Testis (tissue), 3 donors: Measurements from ENCODE around the gene PAK6. TPM values are rescaled to one million over a fixed set of nuclear protein-coding genes. Genes with fewer than 3 reads are reported as not detected.

Source experiments
- DNase-seq: peaks from one replicate; pipeline ENCODE4 v3.0.0-alpha.2; 2019
- H3K27ac ChIP-seq, 2 donors: fragments of 200-600 bp; sonication (generic); one replicate each; pipeline ENCODE4 v1.5.1; 2019
- H3K27me3 ChIP-seq: fragments of 200-600 bp; sonication (generic); one replicate; pipeline ENCODE4 v1.5.1; 2019
- H3K36me3 ChIP-seq: fragments of 200-600 bp; sonication (generic); one replicate; pipeline ENCODE4 v1.5.1; 2017; ENCODE audit warnings: low read depth; ENCODE audit errors: missing control alignments
- H3K4me1 ChIP-seq: fragments of 200-600 bp; sonication (generic); one replicate; pipeline ENCODE4 v1.5.1; 2019
- H3K4me3 ChIP-seq, 2 donors: fragments of 200-600 bp; sonication (generic); one replicate each; pipeline ENCODE4 v1.5.1; 2017 to 2019
- H3K9me3 ChIP-seq: fragments of 200-600 bp; sonication (generic); one replicate; pipeline ENCODE4 v1.5.1; 2017
- CTCF ChIP-seq, 3 experiments: fragments of 450-650 bp in 2 of 3; fragments of 200-600 bp in 1 of 3; sonication (generic) in 1 of 3; IDR thresholded peaks; one replicate each; pipeline ENCODE4 v1.5.1; 2016 to 2019; ENCODE audit warnings: antibody characterized with exemption in 3 of 3, mild to moderate bottlenecking in 2 of 3, moderate library complexity in 1 of 3
- POLR2A ChIP-seq: fragments of 450-650 bp; IDR thresholded peaks from one replicate; pipeline ENCODE4 v1.6.1; 2017; ENCODE audit warnings: antibody characterized with exemption, mild to moderate bottlenecking, moderate library complexity
- WGBS, 2 donors: methylation state at CpG; one replicate each; pipeline ENCODE4 v1.1.5; 2018; 5-methylcytosine and 5-hydroxymethylcytosine counted together
- intact Hi-C: fragments of 100-400 bp; cut with DNase I; formaldehyde crosslinking; loops from one replicate; pipeline ENCODE4 v1.15.1; 2023; ENCODE audit warnings: low total_unique reads
- polyA plus RNA-seq: library from polyadenylated mRNA; stranded (reverse); fragments of 350-450 nt; fragmentation: Illumina TruSeq; extraction: RNeasy Lipid Tissue Mini Kit (QIAGEN cat#74804); gene quantifications from one replicate; pipeline ENCODE4 v1.2.3, GENCODE V29; 2014; ENCODE audit warnings: low read depth, low replicate concordance; ENCODE audit not compliant: insufficient read depth
- total RNA-seq, 2 donors: library from RNA; depleted of rRNA; stranded (reverse); fragments of >200 nt; gene quantifications; one replicate each; pipeline ENCODE4 v1.2.3, GENCODE V29; 2016

Gene PAK6
- total and polyA plus RNA-seq, 3 donors from 2014 or later: 47.4 to 245 (median 140) TPM

DNA sequence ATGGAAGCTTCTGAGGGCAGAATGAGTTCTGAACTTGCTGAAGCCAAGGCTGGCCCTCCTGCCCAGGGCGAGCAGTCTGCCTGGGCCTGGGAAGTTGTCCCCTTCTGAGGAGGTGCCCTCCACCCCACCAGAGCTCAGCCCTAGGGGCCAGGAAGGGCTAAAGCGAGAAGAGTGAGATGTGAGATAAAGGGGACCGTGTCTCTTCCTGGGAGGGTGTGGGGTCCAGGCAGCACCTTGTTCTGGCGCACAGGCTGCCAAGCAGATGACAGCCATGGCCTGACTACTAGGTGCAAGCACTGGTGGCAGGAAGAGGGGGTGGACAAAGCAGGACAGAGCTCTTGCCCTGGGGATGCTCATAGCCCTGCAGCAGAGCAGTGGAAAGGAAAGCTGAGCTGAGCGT lies 3.7 kb downstream of the PAK6 start:
- no peak for DNase-seq
- Histone ChIP-seq H3K9me3 (no peaks in the 10 kb centered on the region), H3K27me3 (no peaks in the 10 kb centered on the region), H3K36me3 (no peaks in the 10 kb centered on the region), H3K27ac (no peak overlapping the region), H3K4me3 (no peak overlapping the region), H3K4me1 (peaks cover 17% of the 10 kb centered on the region)
- WGBS, 2 donors: 93 to 100% methylated on average over 3 to 5 of the region's 5 CpGs
- intact Hi-C loops: no loop called here
- TF ChIP-seq POLR2A (no peak), CTCF (IDR thresholded peaks at IDR 0.05) (no peak)

GRCh38 chr15:40243126-40243810 lies 4.4 kb downstream of the PAK6 start:
- no peak for TF ChIP-seq CTCF (IDR thresholded peaks at IDR 0.05)
- no peak for TF ChIP-seq POLR2A
- intact Hi-C loops: no loop called here

GRCh38 chr15:40244961-40245523 lies 6.2 kb downstream of the PAK6 start:
- no peaks in the 10 kb centered on the region for H3K36me3 ChIP-seq
- peak; percentile 7 for DNase-seq
- H3K4me3 ChIP-seq: no peak overlapping the region
- whole genome bisulfite sequencing, 2 donors: 75 to 89% methylated on average over 5 of the region's 5 CpGs
- peaks cover under 1% of the 10 kb centered on the region for H3K4me1 ChIP-seq
- H3K27me3 ChIP-seq: no peaks in the 10 kb centered on the region
- no peaks in the 10 kb centered on the region for H3K9me3 ChIP-seq
- H3K27ac ChIP-seq: no peak overlapping the region
- TF ChIP-seq POLR2A: no peak
- no peak for TF ChIP-seq CTCF (IDR thresholded peaks at IDR 0.05)
- intact Hi-C loops: no loop called here

More at GRCh38 chr15:40243126-40243810, 4.4 kb downstream of the PAK6 start:
- peaks cover 15% of the 10 kb centered on the region for H3K4me1 ChIP-seq
- H3K27me3 ChIP-seq: no peaks in the 10 kb centered on the region
- peak; percentile 6 for DNase-seq
- H3K4me3 ChIP-seq: no peak overlapping the region
- H3K27ac ChIP-seq: no peak overlapping the region
- H3K36me3 ChIP-seq: no peaks in the 10 kb centered on the region
- 86 to 93% methylated on average over 9 of the region's 9 CpGs for WGBS, 2 donors
- H3K9me3 ChIP-seq: no peaks in the 10 kb centered on the region

GRCh38 chr15:40245666-40246450 lies 7.0 kb downstream of the PAK6 start:
- TF ChIP-seq POLR2A: no peak
- TF ChIP-seq CTCF (IDR thresholded peaks at IDR 0.05): no peak
- Histone ChIP-seq H3K4me1 (peaks cover 1% of the 10 kb centered on the region), H3K36me3 (no peaks in the 10 kb centered on the region), H3K27ac (no peak overlapping the region), H3K9me3 (no peaks in the 10 kb centered on the region), H3K27me3 (no peaks in the 10 kb centered on the region), H3K4me3 (no peak overlapping the region)
- 90 to 92% methylated on average over 8 to 9 of the region's 9 CpGs for WGBS, 2 donors
- no peak for DNase-seq
- intact Hi-C loops: no loop called here
